Kidney glomerular epithelial cell (primary cell): ENCODE data around the gene PLXDC1.
"Not testable (repeated sequence)": the region's sequence is repeated elsewhere in the genome, so short reads cannot be mapped to it uniquely, and the experiment has no call there.

Source experiments
- DNase-seq: peaks from one replicate; lab custom pipeline; 2025; lab: John Stamatoyannopoulos, UW

The PLXDC1 gene

GRCh38 chr17:39181303-39181702, 29.9 kb upstream of the PLXDC1 start:
- DNase-seq, result no peak

- DNase-seq, result no peak
Observed at GRCh38 chr17:39178536-39178935, 27.1 kb upstream of the PLXDC1 start.

GRCh38 chr17:39177256-39177655, 25.8 kb upstream of the PLXDC1 start:
- no peak for DNase-seq

DNA sequence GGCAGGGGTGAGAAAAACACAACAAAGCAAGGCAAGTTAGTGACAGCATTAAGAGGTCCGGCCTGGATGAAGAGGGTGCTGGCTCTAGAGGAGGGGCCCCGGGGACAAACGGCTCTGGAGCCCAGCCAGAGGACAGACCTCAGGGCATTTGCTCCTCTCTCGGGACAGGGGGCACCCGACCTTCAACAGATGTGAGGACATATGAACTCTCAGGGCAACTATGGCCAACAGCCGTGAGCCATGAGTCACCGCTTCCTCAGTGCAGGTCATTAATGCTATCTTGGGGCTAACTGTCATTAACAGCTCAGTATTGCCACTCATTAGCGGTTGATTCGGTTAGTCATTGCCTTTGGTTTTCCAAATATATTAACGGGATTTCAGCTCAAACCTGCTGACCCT, 24.3 kb upstream of the PLXDC1 start:
- DNase-seq, result no peak

GRCh38 chr17:39174920-39175694, 23.7 kb upstream of the PLXDC1 start:
- DNase-seq, result no peak

GRCh38 chr17:39173526-39174274, 22.3 kb upstream of the PLXDC1 start:
- no peak for DNase-seq

DNA sequence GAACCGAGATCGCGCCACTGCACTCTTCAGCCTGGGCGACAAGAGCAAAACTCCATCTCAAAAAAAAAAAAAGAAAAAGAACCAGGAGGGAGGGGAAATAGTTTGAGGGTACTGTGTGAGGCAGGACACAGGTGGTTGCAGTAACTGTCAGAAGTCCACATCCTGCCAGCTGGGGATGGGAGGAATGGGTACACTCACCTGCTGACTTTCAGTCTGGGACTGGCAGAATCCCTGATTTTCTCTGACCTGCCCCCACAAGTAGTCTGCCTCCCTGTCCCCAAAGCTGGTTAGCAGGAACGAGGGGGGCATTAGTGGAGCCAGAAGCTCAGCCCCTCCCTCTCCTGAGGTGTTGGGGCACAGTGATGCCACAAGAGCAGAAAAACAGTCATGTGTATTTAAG, 21.6 kb upstream of the PLXDC1 start:
- DNase-seq, result no peak

DNA sequence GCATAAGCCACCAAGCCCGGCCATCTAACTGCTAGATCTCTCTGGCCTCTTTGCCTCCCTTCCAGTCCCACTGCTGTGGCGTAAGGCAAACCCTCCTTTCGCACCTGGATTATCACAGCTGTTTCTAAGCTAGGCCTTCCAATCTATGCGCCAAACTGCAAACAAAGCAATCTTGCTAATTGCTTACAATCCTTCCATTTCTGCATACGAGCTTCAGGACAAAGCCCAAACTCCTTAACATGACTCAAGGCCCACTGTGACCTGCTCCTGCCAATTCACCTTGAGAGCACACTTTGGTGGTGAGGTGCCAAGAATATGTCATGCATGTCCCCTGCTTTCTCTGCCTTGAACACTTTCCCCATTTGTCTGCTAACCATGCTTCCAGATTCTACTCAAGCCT, 20.5 kb upstream of the PLXDC1 start:
- DNase-seq, result no peak

DNA sequence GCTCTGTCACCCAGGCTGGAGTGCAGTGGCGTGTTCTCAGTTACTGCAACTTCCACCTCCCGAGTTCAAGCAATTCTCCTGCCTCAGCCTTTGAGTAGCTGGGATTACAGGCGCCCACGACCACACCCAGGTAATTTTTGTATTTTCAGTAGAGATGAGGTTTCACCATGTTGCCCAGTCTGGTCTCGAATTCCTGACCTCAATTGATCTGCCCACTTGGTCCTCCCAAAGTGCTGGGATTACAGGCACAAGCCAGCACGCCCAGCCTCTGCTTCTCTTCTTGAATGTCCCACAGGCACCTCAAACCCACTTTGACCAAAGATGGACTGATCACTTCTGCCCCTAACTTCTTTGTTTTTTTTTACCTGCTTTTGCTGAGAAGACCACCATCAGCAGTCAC, 19.1 kb upstream of the PLXDC1 start:
- no peak for DNase-seq

DNA sequence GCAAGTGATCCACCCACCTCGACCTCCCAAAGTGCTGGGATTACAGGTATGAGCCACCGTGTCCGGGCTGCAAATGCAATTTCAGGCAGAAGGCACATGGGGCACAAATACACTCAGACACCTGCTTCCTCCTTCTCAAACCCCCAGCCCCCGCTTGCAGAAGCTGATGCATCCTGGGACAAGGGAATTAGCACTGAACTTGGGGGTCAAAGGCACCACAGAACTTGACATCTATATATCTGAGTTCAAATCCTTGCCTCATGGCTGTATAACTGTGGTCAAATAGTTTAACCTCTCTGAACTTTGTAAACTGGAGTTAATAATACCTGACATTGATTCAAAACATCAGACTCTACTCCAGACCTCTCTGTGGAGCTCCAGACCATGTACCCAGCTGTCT, 18.7 kb upstream of the PLXDC1 start:
- DNase-seq, result no peak

DNA sequence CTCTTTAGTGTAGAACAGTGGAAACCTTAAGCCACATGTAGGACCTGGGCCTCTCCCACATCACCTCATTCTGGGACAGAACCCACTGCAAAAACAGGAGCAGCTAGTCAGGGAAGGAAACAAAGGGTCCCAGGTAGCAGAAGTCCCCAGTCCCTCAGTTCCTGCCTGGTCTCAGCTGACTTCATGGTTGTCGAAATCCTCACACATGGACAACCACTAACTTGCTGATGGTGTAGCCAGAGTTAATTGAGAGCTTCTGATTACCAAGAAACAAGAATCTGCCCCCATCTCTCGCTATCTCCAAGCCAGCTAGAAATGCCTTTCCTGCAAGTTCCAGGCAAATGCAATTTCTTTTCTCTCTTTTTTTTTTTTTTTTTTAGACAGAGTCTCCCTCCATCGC, 18.1 kb upstream of the PLXDC1 start:
- DNase-seq, result no peak

DNA sequence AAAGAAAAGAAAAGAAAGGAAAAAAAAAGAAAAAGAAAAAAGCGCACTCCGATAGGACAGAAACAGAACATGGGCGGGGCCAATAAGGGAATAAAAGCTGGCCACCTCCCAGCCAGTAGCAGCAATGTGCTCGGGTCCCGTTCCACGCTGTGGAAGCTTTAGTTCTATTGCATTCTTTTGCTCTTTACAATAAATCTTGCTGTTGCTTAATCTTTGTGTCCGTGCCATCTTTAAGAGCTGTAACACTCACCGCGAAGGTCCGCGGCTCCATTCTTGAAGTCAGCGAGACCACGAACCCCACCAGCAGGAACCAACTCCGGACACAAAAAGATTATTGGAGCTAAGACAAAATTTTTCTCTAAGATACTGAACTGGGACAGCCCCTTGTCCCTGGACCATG, 17.7 kb upstream of the PLXDC1 start:
- DNase-seq, result no peak

DNA sequence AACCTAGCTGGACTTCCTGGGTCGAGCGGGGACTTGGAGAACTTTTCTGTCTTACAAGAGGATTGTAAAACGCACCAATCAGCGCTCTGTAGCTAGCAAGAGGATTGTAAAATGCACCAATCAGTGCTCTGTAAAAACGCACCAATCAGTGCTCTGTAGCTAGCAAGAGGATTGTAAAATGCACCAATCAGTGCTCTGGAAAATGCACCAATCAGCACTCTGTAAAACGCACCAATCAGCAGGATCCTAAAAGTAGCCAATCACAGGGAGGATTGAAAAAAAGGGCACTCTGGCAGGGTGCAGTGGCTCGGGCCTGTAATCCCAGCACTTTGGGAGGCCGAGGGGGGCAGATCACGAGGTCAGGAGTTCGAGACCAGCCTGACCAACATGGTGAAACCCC, 17.1 kb upstream of the PLXDC1 start:
- DNase-seq, result not testable (repeated sequence)

- no peak for DNase-seq
Observed at GRCh38 chr17:39167476-39167875, 16.0 kb upstream of the PLXDC1 start.

GRCh38 chr17:39166437-39167335, 15.2 kb upstream of the PLXDC1 start:
- DNase-seq, result no peak

DNA sequence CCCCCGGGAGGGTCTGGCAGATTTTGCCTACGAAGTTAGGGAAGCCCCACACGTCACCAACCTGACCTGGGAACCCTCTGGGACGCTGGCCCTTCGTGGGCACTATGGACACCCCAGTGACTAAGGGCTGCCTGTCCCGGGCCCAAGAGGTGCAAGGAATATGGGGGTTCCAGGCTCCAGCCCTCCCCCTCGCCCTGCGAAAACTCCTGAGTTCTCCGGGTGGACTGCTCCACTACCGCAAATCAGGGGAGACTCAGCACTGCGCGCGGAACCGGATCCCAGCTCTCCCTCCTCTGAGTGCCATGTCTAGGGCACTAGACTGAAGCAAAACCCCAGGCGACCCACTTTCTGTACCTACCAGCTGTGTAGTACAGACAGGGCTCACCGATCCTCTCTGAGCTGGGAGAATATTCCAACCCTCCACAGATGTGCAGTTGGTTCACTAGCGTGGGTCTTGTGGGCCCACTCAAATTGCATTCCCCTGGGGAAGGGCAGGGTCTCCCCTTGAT, 14.5 kb upstream of the PLXDC1 start, which contains the start of gene ARL5C:
Gene ARL5C (minus strand): TSS at position 321 of the 509 bp plus-strand sequence. CDS start 401 bp downstream, outside the sequence.
- no peak for DNase-seq

- DNase-seq, result no peak
Observed at GRCh38 chr17:39165178-39165840, 13.9 kb upstream of the PLXDC1 start.

DNA sequence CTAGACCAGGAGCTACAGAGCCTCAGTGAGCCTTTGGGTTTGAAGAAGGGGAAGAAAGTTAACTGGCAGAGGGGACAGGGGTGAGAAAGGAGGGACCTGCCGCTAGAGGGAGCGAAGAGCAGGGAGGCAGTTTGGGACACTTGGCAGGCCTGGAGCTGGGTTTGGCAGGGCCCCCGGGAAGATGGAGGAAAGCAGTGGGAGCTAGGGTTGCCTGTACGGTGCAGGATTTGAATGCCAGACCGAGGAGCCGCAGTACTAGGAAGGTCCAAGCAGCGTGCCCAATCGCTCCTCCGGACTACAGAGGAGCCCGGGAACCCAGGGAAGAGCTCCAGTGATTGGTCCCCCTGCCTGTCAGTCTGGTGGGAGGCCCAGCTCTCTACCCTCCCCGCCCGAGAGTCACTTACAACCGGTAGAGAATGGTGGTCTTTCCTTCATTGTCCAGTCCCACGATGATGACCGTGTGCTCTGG, 13.3 kb upstream of the PLXDC1 start:
- DNase-seq, result peak; percentile 52

DNA sequence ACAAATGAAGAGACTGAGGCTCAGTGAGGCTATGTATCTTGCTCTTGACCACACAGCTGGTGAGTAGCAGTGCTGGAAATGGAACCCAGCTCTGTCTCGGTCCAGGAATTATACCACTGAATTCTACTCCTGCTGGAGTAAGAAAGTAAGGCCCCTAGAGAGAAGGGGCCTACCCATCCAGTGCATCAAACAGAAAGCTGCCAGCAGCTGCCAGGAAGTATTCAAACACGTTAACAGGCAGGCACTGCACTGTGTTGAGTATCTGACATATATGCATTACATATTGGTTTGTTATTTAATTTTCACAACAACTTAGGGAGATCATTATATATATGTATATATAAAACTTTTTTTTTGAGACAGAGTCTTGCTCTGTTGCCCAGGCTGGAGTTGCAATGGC, 10.5 kb upstream of the PLXDC1 start:
- DNase-seq, result no peak

- DNase-seq, result no peak
Observed at GRCh38 chr17:39158623-39159022, 7.2 kb upstream of the PLXDC1 start.

- no peak for DNase-seq
Observed at GRCh38 chr17:39156491-39156890, 5.1 kb upstream of the PLXDC1 start.

DNA sequence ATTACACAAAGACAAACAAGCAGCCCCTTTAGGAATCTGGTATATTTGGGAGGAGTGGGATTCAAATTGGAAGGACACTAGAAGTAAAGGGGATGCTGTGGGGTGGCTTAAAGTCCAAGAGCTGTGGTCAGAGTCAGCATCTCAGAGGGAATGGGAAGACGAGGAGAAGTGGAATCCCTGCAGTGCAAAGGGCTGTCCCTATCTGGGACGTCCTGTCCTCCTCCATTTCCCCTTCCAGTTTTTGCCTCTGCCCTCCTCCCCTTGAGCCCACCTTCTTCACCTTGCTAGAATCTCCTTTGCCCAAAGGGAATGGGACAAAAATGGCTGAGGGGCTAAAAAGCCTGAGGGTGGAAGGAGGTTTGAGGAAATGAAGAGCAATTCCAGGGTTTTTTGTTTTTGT, 4.2 kb upstream of the PLXDC1 start:
- DNase-seq, result no peak
